ENCODE results near the gene TCAP. TPM values are rescaled to one million over a fixed set of nuclear protein-coding genes. Genes with fewer than 3 reads are reported as not detected.

Gene TCAP
- polyA plus RNA-seq, 1 donor (not counting 4 experiments of a cell fraction or from before 2014, with no cell fraction given) = 0.20 TPM

DNA sequence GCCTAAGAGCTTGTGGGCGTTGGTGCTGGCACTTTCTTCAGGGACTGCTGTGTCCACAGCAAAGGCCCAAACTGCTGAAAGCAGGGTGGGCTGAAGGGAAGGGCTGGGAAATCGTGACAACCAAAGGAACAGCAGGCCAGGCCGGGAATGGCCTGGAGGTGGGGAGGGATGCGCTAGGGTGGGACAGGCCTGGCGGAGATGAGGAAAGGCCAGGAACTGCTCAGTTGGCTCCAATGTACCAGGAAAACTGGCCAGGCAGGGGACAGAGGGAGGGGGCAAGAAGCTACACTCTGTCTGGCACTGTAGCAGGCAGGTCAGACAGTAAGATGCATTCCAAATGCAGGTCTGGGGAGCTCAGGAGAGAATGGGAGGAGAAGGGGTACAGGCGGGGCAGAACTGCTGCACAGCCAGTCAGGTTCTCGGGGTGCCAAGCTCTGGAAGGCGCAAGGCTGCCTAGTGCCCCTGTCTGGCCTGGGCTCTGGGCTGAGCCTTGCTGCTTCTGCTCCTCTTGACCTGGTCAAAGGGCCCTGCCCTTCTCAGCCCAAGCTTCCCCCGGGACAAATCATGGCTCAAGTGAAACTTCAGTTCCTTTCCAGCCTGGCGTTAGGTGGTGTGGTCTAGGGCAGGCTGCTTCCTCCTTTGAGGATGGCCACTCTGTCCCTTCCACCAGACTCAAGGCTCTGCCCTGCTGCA, 10.4 kb downstream of the TCAP start:
- Histone ChIP-seq H3K4me2 (ENCODE audit: control insufficient read depth, extremely low read depth, insufficient read depth, low read depth, low read length) (no peak overlapping the region), H3K4me1 (ENCODE audit: control insufficient read depth, extremely low read depth, insufficient read depth, low read length) (no peaks in the 10 kb centered on the region), H3K36me3 (ENCODE audit: control insufficient read depth in 2 of 2, extremely low read depth in 1 of 2, insufficient read depth in 2 of 2, low read length in 2 of 2) (no peaks in the 10 kb centered on the region), H3K4me3 (ENCODE audit: control insufficient read depth in 2 of 3, extremely low read depth in 1 of 3, insufficient read depth in 2 of 3, low read depth in 1 of 3, low read length in 3 of 3) (no peak overlapping the region), H3K9me1 (ENCODE audit: control insufficient read depth, extremely low read depth, insufficient read depth, low read length) (no peaks in the 10 kb centered on the region), H3K9ac (ENCODE audit: control insufficient read depth, extremely low read depth, insufficient read depth, low read length) (no peak overlapping the region), H3K9me3 (ENCODE audit: control insufficient read depth, low read depth, low read length) (no peaks in the 10 kb centered on the region), H2AFZ (ENCODE audit: control insufficient read depth, low read length) (no peak overlapping the region), H3K27me3 (ENCODE audit: control insufficient read depth, extremely low read depth, insufficient read depth, low read length) (peaks cover 11% of the 10 kb centered on the region), H3K27ac (ENCODE audit: control insufficient read depth, insufficient read depth, low read length) (no peak overlapping the region), H3K79me2 (ENCODE audit: control insufficient read depth, insufficient read depth, low read length) (no peaks in the 10 kb centered on the region), H4K20me1 (ENCODE audit: control insufficient read depth, extremely low read depth, insufficient read depth, low read length) (no peaks in the 10 kb centered on the region)
- TF ChIP-seq EZH2 (IDR thresholded peaks at IDR 0.05; ENCODE audit: low read length) = no peak
- TF ChIP-seq, protein P1, sequence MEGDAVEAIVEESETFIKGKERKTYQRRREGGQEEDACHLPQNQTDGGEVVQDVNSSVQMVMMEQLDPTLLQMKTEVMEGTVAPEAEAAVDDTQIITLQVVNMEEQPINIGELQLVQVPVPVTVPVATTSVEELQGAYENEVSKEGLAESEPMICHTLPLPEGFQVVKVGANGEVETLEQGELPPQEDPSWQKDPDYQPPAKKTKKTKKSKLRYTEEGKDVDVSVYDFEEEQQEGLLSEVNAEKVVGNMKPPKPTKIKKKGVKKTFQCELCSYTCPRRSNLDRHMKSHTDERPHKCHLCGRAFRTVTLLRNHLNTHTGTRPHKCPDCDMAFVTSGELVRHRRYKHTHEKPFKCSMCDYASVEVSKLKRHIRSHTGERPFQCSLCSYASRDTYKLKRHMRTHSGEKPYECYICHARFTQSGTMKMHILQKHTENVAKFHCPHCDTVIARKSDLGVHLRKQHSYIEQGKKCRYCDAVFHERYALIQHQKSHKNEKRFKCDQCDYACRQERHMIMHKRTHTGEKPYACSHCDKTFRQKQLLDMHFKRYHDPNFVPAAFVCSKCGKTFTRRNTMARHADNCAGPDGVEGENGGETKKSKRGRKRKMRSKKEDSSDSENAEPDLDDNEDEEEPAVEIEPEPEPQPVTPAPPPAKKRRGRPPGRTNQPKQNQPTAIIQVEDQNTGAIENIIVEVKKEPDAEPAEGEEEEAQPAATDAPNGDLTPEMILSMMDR (optimal IDR thresholded peaks at IDR 0.05 in 1 of 3, IDR thresholded peaks at IDR 0.05 in 1 of 3, conservative IDR thresholded peaks at IDR 0.05 in 1 of 3; ENCODE audit: extremely low read depth in 1 of 3, insufficient read depth in 2 of 3, low read length in 3 of 3) = no peak
- dilution Hi-C loops (cut with MboI; ENCODE audit: extremely low pct_ligation_motif_present, low sequenced_read_pairs) = no loop called here
- FAIRE-seq (no peak), DNase-seq (ENCODE audit: low read depth, low spot score) (no peak)

DNA sequence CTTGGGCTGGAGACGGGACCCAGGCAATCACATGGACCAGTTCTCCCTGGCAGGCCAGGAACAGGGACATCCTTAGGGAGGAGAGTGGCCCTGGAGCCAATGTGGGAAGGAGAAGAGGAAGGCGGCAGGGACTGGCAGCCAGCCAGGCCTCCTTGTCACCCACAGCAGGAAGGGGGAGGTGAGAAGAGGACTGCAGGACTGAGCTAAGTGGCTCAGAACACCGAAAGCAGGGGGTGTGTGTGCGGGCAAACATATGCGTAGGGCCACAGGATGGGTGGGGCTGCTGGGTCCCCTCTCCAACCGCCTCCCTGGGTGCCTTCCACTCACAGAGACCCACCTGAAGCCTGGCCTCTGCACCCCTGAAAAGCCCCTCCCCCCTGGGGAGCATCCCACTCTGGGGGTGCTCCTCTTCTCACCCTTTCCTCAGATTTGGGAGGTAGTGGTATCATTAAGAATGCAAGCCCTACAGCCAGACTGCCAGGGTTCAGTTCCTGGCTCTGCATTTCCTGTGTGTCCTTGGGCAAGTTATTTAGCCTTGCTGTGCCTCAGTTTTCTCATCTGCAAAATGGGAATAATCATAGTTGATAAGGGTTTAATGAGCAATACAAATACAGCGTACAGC, 11.2 kb downstream of the TCAP start:
- peaks cover 5% of the 10 kb centered on the region for H3K27me3 ChIP-seq (ENCODE audit: control insufficient read depth, extremely low read depth, insufficient read depth, low read length)
- no peak overlapping the region for H3K9ac ChIP-seq (ENCODE audit: control insufficient read depth, extremely low read depth, insufficient read depth, low read length)
- TF ChIP-seq EZH2 (IDR thresholded peaks at IDR 0.05; ENCODE audit: low read length) = no peak
- TF ChIP-seq, protein P1 (optimal IDR thresholded peaks at IDR 0.05 in 1 of 3, IDR thresholded peaks at IDR 0.05 in 1 of 3, conservative IDR thresholded peaks at IDR 0.05 in 1 of 3; ENCODE audit: extremely low read depth in 1 of 3, insufficient read depth in 2 of 3, low read length in 3 of 3) = no peak
- dilution Hi-C loops (cut with MboI; ENCODE audit: extremely low pct_ligation_motif_present, low sequenced_read_pairs) = no loop called here
- H2AFZ ChIP-seq (ENCODE audit: control insufficient read depth, low read length) = no peak overlapping the region
- no peaks in the 10 kb centered on the region for H3K79me2 ChIP-seq (ENCODE audit: control insufficient read depth, insufficient read depth, low read length)
- no peak overlapping the region for H3K27ac ChIP-seq (ENCODE audit: control insufficient read depth, insufficient read depth, low read length)
- DNase-seq (ENCODE audit: low read depth, low spot score) = no peak
- no peak overlapping the region for H3K4me3 ChIP-seq (ENCODE audit: control insufficient read depth in 2 of 3, extremely low read depth in 1 of 3, insufficient read depth in 2 of 3, low read depth in 1 of 3, low read length in 3 of 3)
- FAIRE-seq = no peak
- H4K20me1 ChIP-seq (ENCODE audit: control insufficient read depth, extremely low read depth, insufficient read depth, low read length) = no peaks in the 10 kb centered on the region
- no peaks in the 10 kb centered on the region for H3K9me1 ChIP-seq (ENCODE audit: control insufficient read depth, extremely low read depth, insufficient read depth, low read length)
- no peaks in the 10 kb centered on the region for H3K4me1 ChIP-seq (ENCODE audit: control insufficient read depth, extremely low read depth, insufficient read depth, low read length)
- no peaks in the 10 kb centered on the region for H3K9me3 ChIP-seq (ENCODE audit: control insufficient read depth, low read depth, low read length)
- H3K4me2 ChIP-seq (ENCODE audit: control insufficient read depth, extremely low read depth, insufficient read depth, low read depth, low read length) = no peak overlapping the region
- no peaks in the 10 kb centered on the region for H3K36me3 ChIP-seq (ENCODE audit: control insufficient read depth in 2 of 2, extremely low read depth in 1 of 2, insufficient read depth in 2 of 2, low read length in 2 of 2)

All from keratinocyte (primary cell).